GM12873 (cell line): ENCODE measurements around the gene METAP1.

Experiments used
- TF ChIP-seq, protein P1 (sequence below): IDR thresholded peaks from 2 replicates; pipeline ENCODE4 v1.5.1; 2012; ENCODE audit warnings: low read depth, mild to moderate bottlenecking, moderate library complexity, low read length, control low read depth; ENCODE audit not compliant: insufficient read depth; ENCODE audit errors: missing control alignments

The METAP1 gene

DNA sequence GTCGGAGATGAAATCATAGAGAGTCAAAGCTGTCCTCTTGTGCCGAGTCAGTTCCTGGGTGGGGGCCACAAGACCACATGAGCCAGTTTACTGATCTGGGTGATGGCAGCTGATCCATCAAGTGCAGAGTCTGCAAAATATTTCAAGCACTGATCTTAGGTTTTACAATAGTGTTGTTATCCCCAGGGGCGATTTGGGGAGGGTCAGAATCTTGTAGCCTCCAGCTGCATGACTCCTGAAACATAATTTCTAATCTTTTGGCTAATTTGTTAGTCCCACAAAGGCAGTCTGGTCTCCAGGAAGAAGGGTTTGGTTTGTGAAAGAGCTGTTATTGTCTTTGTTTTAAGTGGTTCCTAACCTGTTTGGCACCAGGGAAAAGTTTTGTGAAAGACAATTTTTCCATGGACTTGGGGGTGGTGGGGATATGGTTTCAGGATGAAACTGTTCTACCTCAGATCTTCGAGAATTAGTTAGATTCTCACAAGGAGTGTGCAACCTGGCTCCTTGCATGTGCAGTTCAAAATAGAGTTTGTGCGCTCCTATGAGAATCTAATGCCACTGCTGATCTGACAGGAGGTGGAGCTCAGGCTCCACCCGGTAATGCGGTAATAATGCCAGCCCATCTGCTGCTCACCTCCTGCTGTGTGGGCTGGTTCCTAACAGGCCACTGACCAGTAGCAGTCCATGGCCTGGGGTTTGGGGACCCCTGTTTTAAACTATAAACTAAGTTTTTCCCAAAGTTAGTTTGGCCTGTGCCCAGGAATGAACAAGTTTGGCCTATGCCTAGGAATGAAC lies 29.2 kb downstream of the METAP1 start:
- TF ChIP-seq, protein P1, sequence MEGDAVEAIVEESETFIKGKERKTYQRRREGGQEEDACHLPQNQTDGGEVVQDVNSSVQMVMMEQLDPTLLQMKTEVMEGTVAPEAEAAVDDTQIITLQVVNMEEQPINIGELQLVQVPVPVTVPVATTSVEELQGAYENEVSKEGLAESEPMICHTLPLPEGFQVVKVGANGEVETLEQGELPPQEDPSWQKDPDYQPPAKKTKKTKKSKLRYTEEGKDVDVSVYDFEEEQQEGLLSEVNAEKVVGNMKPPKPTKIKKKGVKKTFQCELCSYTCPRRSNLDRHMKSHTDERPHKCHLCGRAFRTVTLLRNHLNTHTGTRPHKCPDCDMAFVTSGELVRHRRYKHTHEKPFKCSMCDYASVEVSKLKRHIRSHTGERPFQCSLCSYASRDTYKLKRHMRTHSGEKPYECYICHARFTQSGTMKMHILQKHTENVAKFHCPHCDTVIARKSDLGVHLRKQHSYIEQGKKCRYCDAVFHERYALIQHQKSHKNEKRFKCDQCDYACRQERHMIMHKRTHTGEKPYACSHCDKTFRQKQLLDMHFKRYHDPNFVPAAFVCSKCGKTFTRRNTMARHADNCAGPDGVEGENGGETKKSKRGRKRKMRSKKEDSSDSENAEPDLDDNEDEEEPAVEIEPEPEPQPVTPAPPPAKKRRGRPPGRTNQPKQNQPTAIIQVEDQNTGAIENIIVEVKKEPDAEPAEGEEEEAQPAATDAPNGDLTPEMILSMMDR = no peak

DNA sequence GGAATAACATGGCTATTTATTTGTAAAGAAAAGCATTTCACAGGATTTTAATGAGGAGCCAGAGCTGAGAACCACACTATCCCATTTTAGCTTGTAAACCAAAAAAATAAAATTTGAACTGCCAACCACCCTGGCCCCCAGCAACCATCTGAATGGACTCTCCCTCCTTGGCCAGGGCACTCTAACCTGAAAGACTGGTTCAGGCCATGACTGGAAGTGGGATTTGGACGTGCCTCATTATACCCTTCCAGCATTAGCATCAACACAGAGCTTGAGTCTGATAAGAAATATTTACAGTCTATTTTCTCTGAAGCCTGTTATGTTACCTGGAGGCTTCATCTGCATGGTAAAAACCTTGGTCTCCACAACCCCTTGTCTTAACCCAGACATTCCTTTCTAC lies 30.0 kb downstream of the METAP1 start:
- TF ChIP-seq, protein P1 = no peak

DNA sequence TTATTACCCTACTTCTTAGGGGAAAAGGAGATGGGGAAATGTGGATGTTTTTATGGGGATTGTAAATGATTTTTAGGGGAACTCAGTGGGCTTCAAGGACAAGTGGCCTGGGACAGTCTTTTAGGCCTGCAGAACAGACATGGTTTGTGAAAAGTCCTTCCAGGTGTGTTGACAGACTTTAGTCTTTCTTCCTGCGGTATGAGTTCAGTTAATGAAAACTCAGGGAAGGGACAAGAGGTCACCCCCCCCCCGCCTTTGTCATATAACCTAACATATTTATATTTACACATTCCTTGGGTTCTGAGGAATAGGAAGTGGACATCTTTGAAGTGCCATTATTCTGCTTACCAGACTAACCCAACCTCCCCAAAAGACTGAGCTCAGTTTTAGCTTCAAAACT lies 31.8 kb downstream of the METAP1 start:
- TF ChIP-seq, protein P1 = no peak

DNA sequence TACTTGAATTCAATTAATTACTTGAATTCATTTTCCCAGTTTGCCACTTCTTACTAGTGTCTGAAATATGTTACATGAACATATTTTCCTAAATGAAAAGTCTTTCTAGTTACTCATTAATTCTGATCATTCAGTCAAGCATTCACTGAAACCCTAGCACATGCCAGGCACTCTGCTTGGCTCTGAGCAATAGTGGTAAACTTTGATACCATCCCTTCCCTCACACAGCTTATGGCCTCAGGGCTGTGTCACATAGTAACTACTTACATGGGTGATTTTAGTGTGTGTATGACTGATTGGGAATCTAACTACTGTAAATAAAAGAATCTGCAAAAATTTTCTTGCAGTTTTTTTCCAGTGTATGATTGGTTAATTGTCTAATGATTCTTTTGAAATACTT lies 32.7 kb downstream of the METAP1 start:
- TF ChIP-seq, protein P1 = no peak

DNA sequence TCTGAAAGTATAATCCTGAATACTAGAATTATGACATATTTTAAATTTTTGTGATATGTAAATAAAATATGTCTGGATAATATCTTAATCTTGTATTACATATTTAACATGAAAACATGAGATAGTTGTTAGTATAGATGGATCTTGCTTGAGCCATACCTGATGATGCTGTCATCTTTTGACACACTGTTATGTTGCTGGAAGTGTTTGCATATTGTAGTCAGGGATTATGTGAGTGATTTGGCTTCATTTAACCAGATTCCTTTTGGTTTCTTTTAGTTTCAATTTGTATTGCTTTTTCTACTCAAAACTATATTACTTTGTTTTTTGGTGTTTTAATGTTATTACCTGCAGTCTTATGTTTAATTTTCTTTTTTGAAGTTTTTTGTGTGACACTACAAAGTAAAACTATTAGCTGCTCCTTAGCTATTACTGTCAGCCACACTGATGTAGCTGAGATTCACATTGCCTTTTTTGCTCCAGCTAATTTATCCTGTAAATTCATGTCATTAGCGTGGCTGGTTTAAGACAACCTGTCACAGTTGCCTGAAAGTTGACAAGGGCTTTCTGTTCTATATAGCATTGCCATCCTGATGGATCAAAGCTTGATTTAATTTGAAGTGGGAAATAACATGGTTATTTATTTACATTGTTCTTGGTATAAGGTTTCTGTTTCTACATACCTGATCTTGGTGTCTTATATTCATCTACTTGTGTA lies 33.7 kb downstream of the METAP1 start:
- TF ChIP-seq, protein P1 = no peak

DNA sequence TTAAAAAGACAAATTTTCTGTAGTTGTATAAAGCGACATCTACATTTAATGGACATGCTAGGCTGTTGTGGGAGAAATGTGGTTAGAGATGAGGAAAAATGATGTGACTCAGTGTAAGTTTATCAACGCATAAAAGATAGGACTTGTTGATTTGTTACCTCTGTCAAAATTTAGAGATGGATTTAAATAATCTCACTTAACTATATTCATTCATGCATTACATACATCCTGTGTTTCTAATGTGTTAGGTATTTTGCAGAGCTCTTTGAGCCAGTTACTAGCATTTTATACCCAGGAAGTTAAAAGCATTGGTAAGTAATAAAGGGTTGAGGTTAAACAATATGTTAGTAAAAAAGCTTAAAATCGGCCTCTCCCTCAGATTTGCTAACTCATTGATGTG lies 34.3 kb downstream of the METAP1 start:
- TF ChIP-seq, protein P1 = no peak

DNA sequence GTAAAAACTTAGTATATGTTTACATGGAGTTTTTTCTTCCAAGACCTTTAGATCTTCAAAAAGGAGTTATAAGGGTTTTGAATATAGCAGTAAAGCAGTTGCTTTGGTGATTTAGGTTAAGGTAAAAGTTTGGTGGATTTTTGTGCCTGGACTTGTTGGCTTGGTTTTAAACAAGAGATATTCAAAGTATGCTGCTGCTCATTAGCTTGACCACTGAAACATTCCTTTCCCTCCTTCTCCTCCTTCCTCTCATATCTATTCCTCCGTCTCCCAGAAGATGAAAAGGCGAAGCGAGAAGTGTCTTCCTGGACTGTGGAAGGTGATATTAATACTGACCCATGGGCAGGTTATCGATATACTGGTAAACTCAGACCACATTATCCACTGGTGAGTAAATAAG lies 38.4 kb downstream of the METAP1 start:
- TF ChIP-seq, protein P1 = no peak
